SH-SY5Y (cell line): Measurements from ENCODE around the gene PPM1M.

Source experiments
- GATA2 ChIP-seq: IDR thresholded peaks from 2 replicates; pipeline ENCODE4 v1.6.1; 2011; ENCODE audit warnings: mild to moderate bottlenecking, low read depth, low read length
- GATA3 ChIP-seq: IDR thresholded peaks from 2 replicates; pipeline ENCODE4 v1.6.1; 2011; ENCODE audit warnings: low read depth, mild to moderate bottlenecking, low read length, moderate library complexity

PPM1M gene

GRCh38 chr3:52286777-52287110 is 41.2 kb downstream of the PPM1M start:
- no peak for TF ChIP-seq GATA3
- no peak for TF ChIP-seq GATA2

GRCh38 chr3:52288674-52289073 is 43.1 kb downstream of the PPM1M start:
- TF ChIP-seq GATA2 (no peak), GATA3 (no peak)

GRCh38 chr3:52289338-52289746 is 43.8 kb downstream of the PPM1M start:
- no peak for TF ChIP-seq GATA3
- no peak for TF ChIP-seq GATA2

GRCh38 chr3:52289747-52290595 is 44.4 kb downstream of the PPM1M start:
- TF ChIP-seq GATA2 (no peak), GATA3 (no peak)

GRCh38 chr3:52290596-52291507 is 45.3 kb downstream of the PPM1M start:
- TF ChIP-seq GATA2 (no peak), GATA3 (no peak)

- TF ChIP-seq GATA2 (no peak), GATA3 (no peak)
Observed at GRCh38 chr3:52291508-52292181, 46.1 kb downstream of the PPM1M start.

- TF ChIP-seq GATA3 (no peak), GATA2 (no peak)
Observed at GRCh38 chr3:52292247-52293065, 46.9 kb downstream of the PPM1M start.

- no peak for TF ChIP-seq GATA2
- no peak for TF ChIP-seq GATA3
Observed at GRCh38 chr3:52293491-52294319, 48.1 kb downstream of the PPM1M start.

DNA sequence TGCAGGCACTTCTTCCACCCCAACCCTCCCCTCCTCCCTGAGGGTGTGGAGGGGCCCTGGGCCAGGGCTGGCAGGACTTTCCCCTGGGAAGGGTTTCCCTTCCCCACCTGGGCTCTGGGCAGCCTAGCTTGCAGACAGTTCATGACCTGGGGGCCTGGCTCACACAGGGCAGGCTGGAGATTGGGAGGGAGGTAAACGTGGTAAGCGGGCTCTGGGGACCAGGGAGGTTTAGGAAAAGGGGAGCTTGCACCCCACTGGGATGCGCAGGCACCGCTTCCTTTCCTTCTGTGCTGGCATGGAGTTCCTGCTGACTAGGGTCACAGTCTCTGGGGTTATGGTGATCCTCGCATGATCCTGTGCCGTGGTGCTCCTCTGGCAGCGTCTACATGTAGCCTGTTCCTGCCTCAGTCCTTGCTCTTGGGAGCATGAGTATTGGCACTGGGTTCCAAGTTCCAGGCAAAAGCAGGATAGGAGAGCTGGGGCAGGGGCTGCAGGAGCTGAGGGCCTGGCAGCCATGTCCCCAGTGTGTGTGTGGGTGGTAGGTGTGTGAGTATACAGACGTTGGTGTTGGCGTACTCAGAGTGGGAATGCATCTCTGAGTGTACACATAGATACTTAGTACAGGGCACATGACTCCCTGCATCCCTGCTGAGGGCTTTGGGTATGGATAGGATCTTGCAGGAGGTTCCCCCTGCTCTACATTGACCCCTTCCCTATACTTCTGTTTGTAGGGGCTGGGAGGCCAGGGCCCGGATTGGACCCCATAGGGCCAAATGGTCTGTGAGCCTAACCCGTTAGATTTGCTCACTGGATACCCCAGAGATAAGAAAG is 49.0 kb downstream of the PPM1M start:
- no peak for TF ChIP-seq GATA3
- TF ChIP-seq GATA2, result no peak

DNA sequence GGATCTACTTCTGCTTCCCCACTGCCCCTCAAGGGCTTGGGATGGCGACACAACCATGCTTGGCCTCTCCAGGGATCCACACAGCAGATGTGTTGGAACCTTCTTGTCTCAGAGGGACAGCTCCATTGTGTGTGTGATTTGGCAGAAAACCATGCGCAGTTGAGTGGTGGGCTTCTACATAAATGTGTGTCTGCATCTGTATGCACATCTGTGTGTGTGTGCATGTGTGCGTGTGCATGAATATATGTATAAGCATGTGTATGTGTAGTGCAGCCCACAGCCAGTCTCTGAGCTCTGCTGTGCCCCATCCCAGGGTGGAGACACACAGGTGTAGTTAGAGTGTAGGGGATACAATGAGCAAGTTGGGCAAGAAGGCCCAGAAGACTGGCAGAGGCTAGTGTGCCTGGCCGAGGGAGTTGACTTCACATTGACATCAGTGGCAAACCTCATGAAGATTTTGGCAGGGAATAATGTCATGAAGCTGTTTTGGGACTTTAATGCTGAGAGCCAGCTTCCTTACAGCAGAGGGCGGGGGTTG is 50.2 kb downstream of the PPM1M start:
- no peak for TF ChIP-seq GATA2
- no peak for TF ChIP-seq GATA3

- no peak for TF ChIP-seq GATA2
- TF ChIP-seq GATA3, result no peak
Observed at GRCh38 chr3:52297242-52298148, 51.9 kb downstream of the PPM1M start.
